KOPT-K1 (cell line): Measurements from ENCODE around the gene TLE3.

ENCODE experiments used
- H3K27ac ChIP-seq: fragments of 200-600 bp; sonication (generic); 2 replicates; pipeline ENCODE4 v1.5.1; 2016; ENCODE audit warnings: antibody characterized with exemption, mild to moderate bottlenecking, low read depth, low read length; ENCODE audit not compliant: poor library complexity, severe bottlenecking
- H3K36me3 ChIP-seq: fragments of 200-600 bp; sonication (generic); 2 replicates; pipeline ENCODE4 v1.5.1; 2017; ENCODE audit warnings: antibody characterized with exemption, mild to moderate bottlenecking, low read length, moderate library complexity; ENCODE audit not compliant: insufficient read depth
- H3K9me3 ChIP-seq: fragments of 200-600 bp; sonication (generic); 2 replicates; pipeline ENCODE4 v1.5.1; 2017; ENCODE audit warnings: antibody characterized with exemption, low read length, mild to moderate bottlenecking; ENCODE audit not compliant: insufficient read depth, poor library complexity, severe bottlenecking

The TLE3 gene

GRCh38 chr15:70069716-70070115 is 28.0 kb downstream of the TLE3 start:
- Histone ChIP-seq H3K36me3 (peaks cover 100% of the 10 kb centered on the region), H3K9me3 (no peaks in the 10 kb centered on the region), H3K27ac (no peak overlapping the region)

- Histone ChIP-seq H3K36me3 (peaks cover 100% of the 10 kb centered on the region), H3K9me3 (no peaks in the 10 kb centered on the region)
These were observed 28.7 kb downstream of the TLE3 start for GRCh38 chr15:70068783-70069565.

GRCh38 chr15:70067681-70068080 is 30.0 kb downstream of the TLE3 start:
- H3K27ac ChIP-seq: no peak overlapping the region
- peaks cover 100% of the 10 kb centered on the region for H3K36me3 ChIP-seq
- H3K9me3 ChIP-seq: no peaks in the 10 kb centered on the region

More at GRCh38 chr15:70068783-70069565, 28.7 kb downstream of the TLE3 start:
- H3K27ac ChIP-seq: no peak overlapping the region

- Histone ChIP-seq H3K27ac (no peak overlapping the region), H3K36me3 (peaks cover 100% of the 10 kb centered on the region), H3K9me3 (no peaks in the 10 kb centered on the region)
These were observed 30.7 kb downstream of the TLE3 start for GRCh38 chr15:70067011-70067410.

GRCh38 chr15:70066447-70066846 is 31.3 kb downstream of the TLE3 start:
- peaks cover 100% of the 10 kb centered on the region for H3K36me3 ChIP-seq
- no peak overlapping the region for H3K27ac ChIP-seq
- H3K9me3 ChIP-seq: no peaks in the 10 kb centered on the region

GRCh38 chr15:70066004-70066403 is 31.7 kb downstream of the TLE3 start:
- Histone ChIP-seq H3K27ac (no peak overlapping the region), H3K9me3 (no peaks in the 10 kb centered on the region), H3K36me3 (peaks cover 100% of the 10 kb centered on the region)

GRCh38 chr15:70065006-70065722 is 32.6 kb downstream of the TLE3 start:
- Histone ChIP-seq H3K36me3 (peaks cover 100% of the 10 kb centered on the region), H3K27ac (no peak overlapping the region), H3K9me3 (no peaks in the 10 kb centered on the region)

GRCh38 chr15:70064441-70064840 is 33.3 kb downstream of the TLE3 start:
- no peak overlapping the region for H3K27ac ChIP-seq
- H3K36me3 ChIP-seq: peaks cover 100% of the 10 kb centered on the region
- no peaks in the 10 kb centered on the region for H3K9me3 ChIP-seq

- Histone ChIP-seq H3K36me3 (peaks cover 100% of the 10 kb centered on the region), H3K27ac (no peak overlapping the region)
These were observed 33.7 kb downstream of the TLE3 start for GRCh38 chr15:70063980-70064379.

GRCh38 chr15:70063261-70063925 is 34.3 kb downstream of the TLE3 start:
- Histone ChIP-seq H3K36me3 (peaks cover 100% of the 10 kb centered on the region), H3K27ac (no peak overlapping the region), H3K9me3 (no peaks in the 10 kb centered on the region)

More at GRCh38 chr15:70063980-70064379, 33.7 kb downstream of the TLE3 start:
- no peaks in the 10 kb centered on the region for H3K9me3 ChIP-seq

- H3K36me3 ChIP-seq: peaks cover 100% of the 10 kb centered on the region
- H3K9me3 ChIP-seq: no peaks in the 10 kb centered on the region
- H3K27ac ChIP-seq: no peak overlapping the region
These were observed 35.3 kb downstream of the TLE3 start for GRCh38 chr15:70062321-70062956.

GRCh38 chr15:70061696-70062270 is 35.9 kb downstream of the TLE3 start:
- peaks cover 100% of the 10 kb centered on the region for H3K36me3 ChIP-seq
- no peak overlapping the region for H3K27ac ChIP-seq
- H3K9me3 ChIP-seq: no peaks in the 10 kb centered on the region

GRCh38 chr15:70060993-70061305 is 36.8 kb downstream of the TLE3 start:
- no peaks in the 10 kb centered on the region for H3K9me3 ChIP-seq
- H3K36me3 ChIP-seq: peaks cover 100% of the 10 kb centered on the region
- no peak overlapping the region for H3K27ac ChIP-seq

GRCh38 chr15:70060214-70060992 is 37.3 kb downstream of the TLE3 start:
- H3K27ac ChIP-seq: no peak overlapping the region
- peaks cover 100% of the 10 kb centered on the region for H3K36me3 ChIP-seq
- no peaks in the 10 kb centered on the region for H3K9me3 ChIP-seq
